Neural crest cell (in vitro differentiated cells): ENCODE data around the gene ENTPD2. TPM values are rescaled to one million over a fixed set of nuclear protein-coding genes. Genes with fewer than 3 reads are reported as not detected.

Experiments
- DNase-seq: peaks from one replicate; pipeline ENCODE4 v3.0.0; 2021; ENCODE audit warnings: low read depth, mixed read lengths, low spot score
- H3K27ac Mint-ChIP-seq: one replicate; pipeline ENCODE4 v1.8.0; 2021; ENCODE audit warnings: mild to moderate bottlenecking, mixed read lengths; ENCODE audit not compliant: unreplicated experiment
- H3K27me3 Mint-ChIP-seq: 2 replicates; pipeline ENCODE4 v1.8.0; 2021; ENCODE audit warnings: low read depth, mild to moderate bottlenecking, mixed read lengths
- H3K36me3 Mint-ChIP-seq: 2 replicates; pipeline ENCODE4 v1.8.0; 2021; ENCODE audit warnings: low read depth, mild to moderate bottlenecking, mixed read lengths
- H3K4me1 Mint-ChIP-seq: 2 replicates; pipeline ENCODE4 v1.8.0; 2021; ENCODE audit warnings: mixed read lengths
- H3K4me3 Mint-ChIP-seq: one replicate; pipeline ENCODE4 v1.8.0; 2021; ENCODE audit warnings: mild to moderate bottlenecking, mixed read lengths
- H3K9me3 Mint-ChIP-seq: 2 replicates; pipeline ENCODE4 v1.8.0; 2021; ENCODE audit warnings: mixed read lengths
- total RNA-seq: library from RNA; stranded (reverse); gene quantifications from 2 replicates; pipeline ENCODE4 v1.2.1, GENCODE V29; 2021
- TF ChIP-seq, protein P1 (sequence below): fragments of 200-600 bp; sonication (generic); conservative IDR thresholded peaks from 2 replicates; pipeline ENCODE4 v1.5.0; 2021; ENCODE audit warnings: antibody characterized with exemption, mild to moderate bottlenecking

ENTPD2 gene
- total RNA-seq, 1 donor from 2014 or later, result not detected

DNA sequence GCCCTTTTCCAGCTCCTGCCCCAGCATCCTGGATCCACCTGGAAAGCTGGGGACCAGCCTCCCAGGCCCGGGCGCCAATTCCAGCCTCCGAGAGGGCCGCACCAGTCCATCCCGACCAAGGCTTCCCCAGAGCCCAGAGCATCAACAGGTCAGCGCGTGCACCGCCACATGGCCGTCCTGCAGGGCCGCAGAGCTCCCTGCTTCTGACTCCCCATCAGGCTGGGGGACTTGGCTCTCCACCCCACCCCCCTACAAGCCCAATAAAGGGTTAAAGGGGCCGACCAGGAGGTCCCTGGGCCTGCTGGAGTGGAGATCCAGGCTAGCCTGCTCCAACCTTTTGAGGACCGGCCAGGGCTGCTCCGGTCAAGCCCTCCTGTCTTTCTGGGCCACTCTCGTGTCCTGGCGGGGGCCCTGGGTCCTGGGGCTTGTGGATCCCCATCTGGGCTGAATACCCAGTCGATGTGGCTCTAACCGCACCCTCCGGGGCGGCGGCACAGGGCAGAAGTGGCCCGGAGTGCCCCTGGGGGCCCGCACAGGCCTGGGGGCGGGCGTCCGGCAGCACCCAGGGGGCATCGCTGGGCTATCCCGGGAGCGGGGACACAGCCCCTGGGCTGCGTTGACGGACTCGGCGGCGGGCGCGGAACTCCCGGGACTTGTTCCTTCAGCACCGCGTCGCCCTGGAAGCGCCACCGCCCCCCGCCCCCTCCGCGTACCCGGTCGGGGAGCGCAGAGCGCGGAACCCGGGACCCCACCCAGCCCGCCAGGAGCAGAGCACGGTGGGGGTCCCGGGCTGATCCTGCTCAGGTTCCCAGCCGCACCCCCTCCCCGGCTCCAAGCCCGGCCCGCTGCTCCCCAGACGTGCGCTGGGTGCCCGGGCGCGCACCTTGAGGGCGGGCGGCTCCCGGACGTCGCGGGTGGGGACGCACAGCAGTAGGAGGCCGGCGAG lies 590 bp downstream of the ENTPD2 start:
- Mint-ChIP-seq H3K4me3 (no peak overlapping the region), H3K4me1 (no peaks in the 10 kb centered on the region), H3K27ac (no peak overlapping the region), H3K9me3 (no peaks in the 10 kb centered on the region), H3K36me3 (no peaks in the 10 kb centered on the region), H3K27me3 (peaks cover 83% of the 10 kb centered on the region)
- DNase-seq, result no peak
- TF ChIP-seq, protein P1, sequence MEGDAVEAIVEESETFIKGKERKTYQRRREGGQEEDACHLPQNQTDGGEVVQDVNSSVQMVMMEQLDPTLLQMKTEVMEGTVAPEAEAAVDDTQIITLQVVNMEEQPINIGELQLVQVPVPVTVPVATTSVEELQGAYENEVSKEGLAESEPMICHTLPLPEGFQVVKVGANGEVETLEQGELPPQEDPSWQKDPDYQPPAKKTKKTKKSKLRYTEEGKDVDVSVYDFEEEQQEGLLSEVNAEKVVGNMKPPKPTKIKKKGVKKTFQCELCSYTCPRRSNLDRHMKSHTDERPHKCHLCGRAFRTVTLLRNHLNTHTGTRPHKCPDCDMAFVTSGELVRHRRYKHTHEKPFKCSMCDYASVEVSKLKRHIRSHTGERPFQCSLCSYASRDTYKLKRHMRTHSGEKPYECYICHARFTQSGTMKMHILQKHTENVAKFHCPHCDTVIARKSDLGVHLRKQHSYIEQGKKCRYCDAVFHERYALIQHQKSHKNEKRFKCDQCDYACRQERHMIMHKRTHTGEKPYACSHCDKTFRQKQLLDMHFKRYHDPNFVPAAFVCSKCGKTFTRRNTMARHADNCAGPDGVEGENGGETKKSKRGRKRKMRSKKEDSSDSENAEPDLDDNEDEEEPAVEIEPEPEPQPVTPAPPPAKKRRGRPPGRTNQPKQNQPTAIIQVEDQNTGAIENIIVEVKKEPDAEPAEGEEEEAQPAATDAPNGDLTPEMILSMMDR, result no peak

DNA sequence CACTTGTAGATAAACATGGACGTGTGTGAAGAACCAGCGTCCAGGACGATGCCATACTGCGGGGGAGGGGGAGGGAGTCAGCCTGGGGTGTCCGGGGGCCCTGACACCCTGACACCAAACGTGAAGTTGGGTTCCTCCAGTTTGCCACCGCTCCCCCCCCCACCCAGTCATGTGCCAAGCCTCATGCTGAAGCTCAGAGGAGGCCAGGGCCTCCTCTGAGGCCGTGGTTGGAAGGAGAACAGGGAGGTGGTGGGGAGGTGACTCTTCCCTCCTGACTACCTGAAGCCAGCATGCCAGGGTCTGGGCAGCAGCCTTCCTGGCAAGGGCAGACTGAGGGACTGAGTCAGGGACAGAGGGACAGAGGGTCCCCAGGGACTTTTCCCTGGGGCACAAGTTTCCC lies 1.6 kb downstream of the ENTPD2 start:
- no peak for DNase-seq
- peaks cover 82% of the 10 kb centered on the region for H3K27me3 Mint-ChIP-seq
- no peaks in the 10 kb centered on the region for H3K36me3 Mint-ChIP-seq
- TF ChIP-seq, protein P1, result no peak
- H3K9me3 Mint-ChIP-seq, result no peaks in the 10 kb centered on the region
- no peak overlapping the region for H3K27ac Mint-ChIP-seq
- H3K4me1 Mint-ChIP-seq, result no peaks in the 10 kb centered on the region
- no peak overlapping the region for H3K4me3 Mint-ChIP-seq

GRCh38 chr9:137051145-137051724 lies 2.6 kb downstream of the ENTPD2 start:
- H3K36me3 Mint-ChIP-seq, result no peaks in the 10 kb centered on the region
- H3K4me3 Mint-ChIP-seq, result no peak overlapping the region
- no peak for DNase-seq
- H3K4me1 Mint-ChIP-seq, result no peaks in the 10 kb centered on the region
- H3K27ac Mint-ChIP-seq, result no peak overlapping the region
- no peaks in the 10 kb centered on the region for H3K9me3 Mint-ChIP-seq
- TF ChIP-seq, protein P1, result no peak
- H3K27me3 Mint-ChIP-seq, result peaks cover 84% of the 10 kb centered on the region

DNA sequence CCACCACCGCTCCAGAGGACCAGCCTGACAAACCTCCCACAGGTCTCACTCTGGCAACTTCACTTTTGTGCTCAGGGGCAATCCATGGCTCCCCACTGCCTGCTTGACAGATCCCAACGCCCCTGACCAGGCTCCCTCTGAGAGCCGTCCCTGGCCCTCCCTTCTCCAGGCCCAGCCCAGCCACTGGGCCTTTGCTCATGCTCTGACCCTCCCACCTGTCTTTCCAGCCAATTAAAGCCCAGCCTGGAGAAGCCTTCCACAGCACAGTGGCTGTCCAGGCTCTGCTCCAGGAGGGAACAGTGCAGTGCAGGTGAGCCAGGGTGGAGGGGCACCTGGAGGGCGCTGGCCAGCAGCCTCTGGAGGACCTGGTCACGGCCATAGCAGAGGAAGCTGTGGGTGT lies 3.3 kb downstream of the ENTPD2 start:
- Mint-ChIP-seq H3K4me3 (no peak overlapping the region), H3K27me3 (peaks cover 77% of the 10 kb centered on the region), H3K9me3 (no peaks in the 10 kb centered on the region), H3K4me1 (no peaks in the 10 kb centered on the region), H3K27ac (no peak overlapping the region), H3K36me3 (no peaks in the 10 kb centered on the region)
- no peak for DNase-seq
- TF ChIP-seq, protein P1, result no peak

- DNase-seq, result peak; percentile 73
- Mint-ChIP-seq H3K36me3 (no peaks in the 10 kb centered on the region), H3K4me1 (peaks cover 3% of the 10 kb centered on the region), H3K27ac (no peak overlapping the region), H3K4me3 (peak overlapping the region; percentile 51), H3K9me3 (no peaks in the 10 kb centered on the region), H3K27me3 (peaks cover 75% of the 10 kb centered on the region)
- TF ChIP-seq, protein P1, result peak; percentile 69
Observed at GRCh38 chr9:137049544-137050449, 4.1 kb downstream of the ENTPD2 start.
